ENCODE data around the gene SUGP2. TPM values are rescaled to one million over a fixed set of nuclear protein-coding genes. Genes with fewer than 3 reads are reported as not detected.

Gene SUGP2
- total RNA-seq, 2 donors from 2014 or later, result 50.4 to 51.1 TPM

DNA sequence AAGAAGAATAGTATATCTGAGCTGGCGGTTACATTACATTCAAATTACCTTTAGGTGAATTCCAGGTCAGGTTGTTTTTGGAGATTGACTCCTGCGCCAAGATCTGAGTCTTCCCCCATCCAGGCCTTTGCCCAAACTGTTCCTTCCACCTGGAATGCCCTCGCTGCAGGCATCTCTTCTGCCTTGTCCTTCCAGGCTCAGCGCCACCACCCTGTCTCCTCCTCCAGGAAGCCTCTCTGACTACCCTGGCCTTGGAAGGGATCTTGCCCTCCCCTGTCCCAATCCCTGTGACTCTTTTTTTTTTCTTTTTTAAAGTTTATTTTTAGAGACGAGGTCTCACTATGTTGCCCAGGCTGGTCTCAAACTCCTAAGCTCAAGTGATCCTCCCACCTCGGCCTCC is 90.6 kb downstream of the SUGP2 start:
- no peak for DNase-seq (ENCODE audit: low spot score)
- intact Hi-C loops (cut with DNase I), result no loop called here

DNA sequence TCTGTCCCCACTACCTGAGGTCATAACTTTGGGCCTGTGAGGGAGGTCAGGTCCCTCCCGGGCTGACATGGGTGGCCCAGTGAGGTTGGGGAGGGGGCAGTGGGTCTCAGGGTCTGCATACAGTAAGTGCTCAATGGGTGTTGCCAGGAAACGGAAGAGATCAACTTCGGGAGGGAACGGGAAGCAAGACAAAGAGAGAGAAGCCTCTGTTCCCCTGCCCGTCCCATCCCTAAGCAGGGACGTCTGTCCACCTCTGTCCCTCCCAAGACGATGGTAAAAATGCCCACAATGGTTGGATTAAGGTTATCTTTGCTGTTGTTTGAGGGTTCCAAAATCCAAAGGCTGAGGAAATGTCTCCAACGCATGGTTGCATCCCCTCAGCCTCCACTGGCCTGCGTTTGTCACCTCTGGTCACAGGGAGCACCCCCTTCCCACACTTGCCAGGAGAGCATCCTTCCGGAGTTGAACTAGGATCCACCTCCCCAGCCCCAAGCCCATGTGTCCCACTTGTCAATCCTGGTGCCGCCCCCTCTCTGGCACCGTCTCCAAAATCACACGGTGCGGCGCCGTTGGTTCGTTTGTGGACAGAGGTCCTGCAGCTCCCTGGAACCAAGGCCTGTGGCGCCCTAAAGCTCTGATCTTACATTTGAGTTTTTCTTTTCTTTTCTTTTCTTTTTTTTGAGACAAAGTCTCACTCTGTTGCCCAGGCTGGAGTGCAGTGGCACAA is 91.5 kb downstream of the SUGP2 start:
- intact Hi-C loops (cut with DNase I), result no loop called here
- no peak for DNase-seq (ENCODE audit: low spot score)

Other genes with a start within 250 kb of the SUGP2 start
- 100 to 1,000 TPM in 1 of 2 donors, 10 to 100 TPM in 1; 72.2 to 403 TPM for gene COMP, start 242.2 kb downstream of the SUGP2 start, total RNA-seq
- gene UPF1, start 201.6 kb downstream of the SUGP2 start, total RNA-seq, result 10 to 100 TPM; 45.1 to 56.5 TPM
- 1 to 10 TPM in 1 of 2 donors, under 1 TPM in 1; 0.38 to 1.5 TPM for gene CERS1, start 137.4 kb downstream of the SUGP2 start, total RNA-seq
- gene COPE, start 114.1 kb downstream of the SUGP2 start, total RNA-seq, result 100 to 1,000 TPM; 139 to 141 TPM
- 10 to 100 TPM; 28.8 to 28.9 TPM for gene DDX49, start 113.8 kb downstream of the SUGP2 start, total RNA-seq
- 10 to 100 TPM; 28.8 to 37.0 TPM for gene HOMER3, start 92.3 kb downstream of the SUGP2 start, total RNA-seq
- 10 to 100 TPM; 12.6 to 19.3 TPM for gene ARMC6, start 86 bp upstream of the SUGP2 start, total RNA-seq
- 1 to 10 TPM; 4.9 to 8.0 TPM for gene SLC25A42, start 30.5 kb upstream of the SUGP2 start, total RNA-seq
- gene TMEM161A, start 105.0 kb upstream of the SUGP2 start, total RNA-seq, result 10 to 100 TPM; 14.0 to 20.1 TPM
- 1 to 10 TPM in 1 of 2 donors, under 1 TPM in 1; 0.76 to 1.3 TPM for gene MEF2B, start 136.7 kb upstream of the SUGP2 start, total RNA-seq
- gene BORCS8, start 158.6 kb upstream of the SUGP2 start, total RNA-seq, result 10 to 100 TPM; 16.2 to 19.4 TPM
- 10 to 100 TPM; 32.8 to 36.6 TPM for gene RFXANK, start 158.7 kb upstream of the SUGP2 start, total RNA-seq
- 10 to 100 TPM in 1 of 2 donors, 1 to 10 TPM in 1; 9.3 to 14.8 TPM for gene NR2C2AP, start 169.9 kb upstream of the SUGP2 start, total RNA-seq
- gene NCAN, start 178.4 kb upstream of the SUGP2 start, total RNA-seq, result not detected
- gene TM6SF2, start 239.8 kb upstream of the SUGP2 start, total RNA-seq, result 1 to 10 TPM in 1 of 2 donors, not detected in 1; 1.9 TPM